Upper lobe of right lung (tissue), 1 donor: ENCODE measurements around the gene LMX1A. TPM values are rescaled to one million over a fixed set of nuclear protein-coding genes. Genes with fewer than 3 reads are reported as not detected.

Experiments used
- ATAC-seq: fragments of 200-7000 bp; cut with Tn5 transposase; one replicate; pipeline ENCODE4 v1.9.1; 2020; ENCODE audit warnings: mild to moderate bottlenecking, moderate library complexity
- DNase-seq: peaks from one replicate; pipeline ENCODE4 v3.0.0-alpha.2; 2020
- H3K27ac ChIP-seq: fragments of 200-600 bp; one replicate; pipeline ENCODE4 v1.8.0; 2022
- H3K27me3 ChIP-seq: fragments of 200-600 bp; one replicate; pipeline ENCODE4 v1.8.0; 2022; ENCODE audit warnings: mild to moderate bottlenecking
- H3K36me3 ChIP-seq: fragments of 200-600 bp; one replicate; pipeline ENCODE4 v1.8.0; 2022
- H3K4me1 ChIP-seq: fragments of 200-600 bp; one replicate; pipeline ENCODE4 v1.8.0; 2022
- H3K4me3 ChIP-seq: fragments of 200-600 bp; one replicate; pipeline ENCODE4 v1.8.0; 2022; ENCODE audit warnings: mild to moderate bottlenecking
- H3K9me3 ChIP-seq: fragments of 200-600 bp; one replicate; pipeline ENCODE4 v1.8.0; 2022
- CTCF ChIP-seq: fragments of 200-600 bp; IDR thresholded peaks from one replicate; pipeline ENCODE4 v1.8.0; 2022; ENCODE audit warnings: antibody characterized with exemption
- intact Hi-C: fragments of 100-400 bp; cut with DNase I; formaldehyde crosslinking; loops from one replicate; pipeline ENCODE4 v1.11.0; 2022
- total RNA-seq: library from RNA; stranded (reverse); fragmentation: NEBNext Ultra II Directional; extraction: Animal tissue kit (Norgen Biotek cat#: 25700); gene quantifications from one replicate; pipeline ENCODE4 v1.2.1, GENCODE V29; 2021
- donor health status: DM: no; HTN: yes; CAD: no; lungs with severe emphysema.

Gene LMX1A
- total RNA-seq, 1 donor from 2014 or later: not detected

DNA sequence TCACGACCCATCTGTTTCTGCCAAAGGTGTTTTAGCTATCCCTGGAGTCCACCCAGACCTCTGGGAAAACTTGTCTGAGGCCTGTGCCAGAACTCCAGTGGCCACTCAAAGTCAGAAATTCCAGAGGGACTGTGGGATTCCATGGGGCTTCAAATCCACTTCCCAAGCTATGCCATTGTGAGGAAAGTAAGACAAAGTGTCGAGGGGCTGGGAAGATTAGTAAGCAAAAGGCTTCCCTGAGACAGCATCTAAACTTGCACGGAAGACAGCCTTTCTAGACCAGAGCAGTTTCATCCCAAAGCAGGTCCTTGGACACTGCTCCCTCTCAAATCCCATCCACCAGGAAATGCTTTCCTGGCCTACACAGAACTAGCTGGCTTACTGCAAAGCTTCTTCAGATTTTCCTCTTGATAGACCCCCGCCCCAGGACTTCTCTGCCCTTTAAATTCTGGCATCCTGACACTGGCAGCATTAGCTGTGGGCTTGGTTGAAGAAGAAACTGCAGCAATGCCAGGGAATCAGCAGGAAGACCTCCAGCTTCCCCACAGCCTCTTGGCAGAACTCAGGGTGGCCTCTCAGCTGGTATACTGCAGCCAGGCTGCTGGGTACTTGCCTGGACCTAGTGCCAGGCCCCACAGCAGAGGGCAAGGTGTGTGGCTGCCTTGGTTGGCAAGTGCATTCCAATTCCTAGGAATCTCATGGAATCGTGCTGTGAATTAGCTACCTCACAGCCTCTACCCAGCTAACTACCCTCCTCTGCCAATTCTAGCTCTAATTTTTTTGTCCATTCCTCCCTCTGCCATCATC lies 27.3 kb upstream of the LMX1A start:
- no peaks in the 10 kb centered on the region for H3K4me1 ChIP-seq
- H3K4me3 ChIP-seq: no peak overlapping the region
- intact Hi-C loops: no loop called here
- no peak overlapping the region for H3K27ac ChIP-seq
- peaks cover 11% of the 10 kb centered on the region for H3K27me3 ChIP-seq
- no peaks in the 10 kb centered on the region for H3K9me3 ChIP-seq
- no peak for TF ChIP-seq CTCF
- no peak for ATAC-seq
- H3K36me3 ChIP-seq: no peaks in the 10 kb centered on the region
- DNase-seq: no peak

GRCh38 chr1:165383067-165383466 lies 26.6 kb upstream of the LMX1A start:
- Histone ChIP-seq H3K4me3 (no peak overlapping the region), H3K4me1 (no peaks in the 10 kb centered on the region), H3K27ac (no peak overlapping the region), H3K27me3 (peaks cover 3% of the 10 kb centered on the region), H3K9me3 (no peaks in the 10 kb centered on the region), H3K36me3 (no peaks in the 10 kb centered on the region)
- DNase-seq: no peak
- ATAC-seq: peak; percentile 48
- TF ChIP-seq CTCF: no peak
- intact Hi-C loops: no loop called here

GRCh38 chr1:165381745-165382505 lies 25.4 kb upstream of the LMX1A start:
- Histone ChIP-seq H3K27ac (no peak overlapping the region), H3K4me1 (no peaks in the 10 kb centered on the region), H3K9me3 (no peaks in the 10 kb centered on the region), H3K4me3 (no peak overlapping the region), H3K36me3 (no peaks in the 10 kb centered on the region), H3K27me3 (no peaks in the 10 kb centered on the region)
- TF ChIP-seq CTCF: no peak
- intact Hi-C loops: no loop called here
- no peak for DNase-seq
- no peak for ATAC-seq

DNA sequence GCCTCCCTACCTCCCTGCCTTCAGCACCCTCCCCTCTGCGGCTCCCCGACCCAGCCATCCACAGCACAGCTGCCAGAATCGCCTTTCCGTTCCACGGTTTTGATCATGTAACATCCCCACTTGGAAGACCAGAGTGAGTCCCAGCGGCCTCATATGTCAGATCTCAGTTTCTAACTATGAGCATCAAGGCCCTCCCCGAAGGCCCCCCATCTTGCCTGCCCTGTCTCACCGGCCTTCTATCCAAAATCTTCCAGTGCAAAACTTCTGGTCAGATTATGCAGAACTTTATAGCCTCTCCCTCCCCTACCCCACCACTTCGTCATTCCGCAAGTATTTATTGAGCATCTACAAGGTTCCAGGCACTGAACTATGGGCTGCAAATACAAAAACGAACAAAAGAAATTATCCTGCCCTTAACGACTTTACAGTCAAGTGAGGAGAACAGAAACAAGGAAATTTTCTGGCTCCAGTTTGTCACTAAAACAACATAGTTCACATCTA lies 20.3 kb upstream of the LMX1A start:
- no peaks in the 10 kb centered on the region for H3K36me3 ChIP-seq
- ATAC-seq (no peak), DNase-seq (no peak)
- peak overlapping the region; percentile 50 for H3K4me3 ChIP-seq
- H3K27me3 ChIP-seq: peaks cover 15% of the 10 kb centered on the region
- peak overlapping the region; percentile 77 for H3K27ac ChIP-seq
- H3K9me3 ChIP-seq: no peaks in the 10 kb centered on the region
- H3K4me1 ChIP-seq: peaks cover 13% of the 10 kb centered on the region
- intact Hi-C loops: no loop called here
- no peak for TF ChIP-seq CTCF

DNA sequence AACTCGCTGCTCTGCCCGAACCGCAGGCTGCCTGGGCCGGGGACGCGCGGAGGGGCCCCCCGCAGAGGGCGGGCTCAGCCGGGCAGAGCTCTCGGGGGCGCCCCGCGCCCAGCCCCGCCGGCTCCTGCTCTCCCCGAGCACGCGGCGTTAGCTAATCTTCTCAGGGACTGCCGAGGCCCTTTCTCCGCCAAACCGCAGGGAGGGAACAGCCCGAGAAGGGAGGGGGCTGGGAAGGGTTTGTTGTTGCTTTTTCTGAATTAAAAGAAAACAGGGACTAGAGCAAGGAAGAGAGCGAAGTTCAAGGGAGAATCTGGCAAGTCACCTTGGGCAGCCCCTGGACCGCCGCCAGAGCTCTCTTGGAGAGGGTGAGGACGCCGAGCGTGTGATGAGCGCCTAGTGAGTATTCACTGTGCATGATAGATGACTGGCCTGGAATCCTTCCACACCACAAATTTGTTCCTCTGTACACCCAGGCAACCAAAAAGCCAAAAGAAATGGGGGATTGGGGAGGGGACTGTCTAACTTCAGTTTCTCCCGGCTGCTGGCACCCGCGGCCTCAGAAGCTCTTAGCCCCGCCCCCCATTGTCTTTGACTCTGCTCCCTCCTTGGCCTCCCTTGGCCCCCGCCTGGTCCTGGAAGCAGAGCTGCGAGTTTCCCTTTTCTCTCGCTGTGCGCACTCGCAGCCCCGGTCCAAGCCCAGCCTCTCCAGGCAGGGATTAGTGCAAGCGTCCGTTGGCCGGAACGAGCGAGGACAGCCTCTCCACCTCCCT lies 19.7 kb upstream of the LMX1A start:
- peak; percentile 85 for ATAC-seq
- intact Hi-C loops: no loop called here
- Histone ChIP-seq H3K36me3 (no peaks in the 10 kb centered on the region), H3K4me3 (peak overlapping the region; percentile 50), H3K9me3 (no peaks in the 10 kb centered on the region), H3K4me1 (peaks cover 20% of the 10 kb centered on the region), H3K27me3 (peaks cover 15% of the 10 kb centered on the region), H3K27ac (peak overlapping the region; percentile 77)
- no peak for TF ChIP-seq CTCF
- peak; percentile 81 for DNase-seq
